GM21786 (cell line): ENCODE measurements around the gene DNMT3B.

Experiments used
- ATAC-seq: cut with Tn5 transposase; IDR thresholded peaks from one replicate; pipeline ENCODE4 v1.9.1; 2021; ENCODE audit not compliant: unreplicated experiment

Gene DNMT3B

DNA sequence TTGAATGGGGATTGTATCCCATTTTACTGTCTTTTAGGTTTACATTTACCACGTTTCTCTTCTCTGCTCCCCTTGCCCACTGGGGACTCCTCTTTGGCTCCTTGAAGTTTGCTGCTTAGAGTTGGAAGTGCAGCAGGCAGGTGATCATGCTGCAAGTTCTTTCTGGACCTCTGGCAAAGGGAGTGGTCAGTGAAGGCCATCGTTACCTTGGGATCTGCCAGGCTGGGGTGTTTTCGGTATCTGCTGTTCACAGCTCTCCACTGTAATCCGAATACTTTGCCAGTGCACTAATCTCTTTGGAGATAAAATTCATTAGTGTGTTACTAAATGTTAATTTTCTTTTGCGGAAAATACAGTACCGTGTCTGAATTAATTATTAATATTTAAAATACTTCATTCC is 87.4 kb downstream of the DNMT3B start:
- ATAC-seq: no peak

DNA sequence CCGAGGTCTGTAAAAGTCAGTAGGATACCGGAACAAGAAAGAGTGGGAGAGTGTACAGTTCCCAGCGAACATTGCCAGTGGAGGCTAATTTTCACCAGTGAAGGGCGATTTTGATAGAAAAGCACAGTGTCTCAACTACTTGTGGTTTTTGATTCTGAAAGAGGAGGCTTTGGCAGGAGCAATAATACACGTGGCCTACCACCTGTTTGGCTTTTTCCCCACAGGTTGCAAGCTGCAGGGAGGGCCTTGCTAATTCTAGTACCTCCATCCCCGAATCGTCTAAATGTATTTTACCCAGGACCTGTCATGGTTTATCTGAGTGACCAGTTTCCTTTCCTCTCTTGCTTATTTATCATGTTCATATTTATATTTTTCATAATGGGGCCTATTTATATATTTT is 93.2 kb downstream of the DNMT3B start:
- ATAC-seq: no peak

DNA sequence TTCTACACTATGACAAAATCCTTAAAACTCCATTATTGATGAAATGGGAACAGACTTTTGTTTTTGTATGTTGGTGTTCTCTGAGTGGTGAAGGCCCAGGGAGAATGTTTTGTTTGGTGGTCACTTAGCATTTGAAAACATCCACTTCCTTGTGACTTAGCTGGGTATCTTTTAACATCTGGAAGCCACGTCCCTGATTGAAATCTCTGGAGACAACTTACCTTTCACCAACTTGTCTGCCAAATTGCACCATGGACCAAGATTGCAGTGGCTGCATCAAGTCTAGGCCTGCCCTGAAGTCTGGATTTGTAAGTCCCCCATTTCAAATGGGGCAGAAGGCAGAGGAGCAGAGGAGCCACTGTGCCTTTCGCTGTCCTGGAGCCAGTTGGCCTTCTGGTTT is 96.0 kb downstream of the DNMT3B start:
- ATAC-seq: no peak
